Epithelial cell of prostate (primary cell): ENCODE measurements around the gene IGFLR1.

Source experiments
- DNase-seq: peaks from one replicate; pipeline ENCODE4 v3.0.0-alpha.2; 2011; ENCODE audit warnings: low read depth, low spot score
- H3K27ac ChIP-seq: fragments of 450-650 bp; 2 replicates; pipeline ENCODE4 v1.5.1; 2017; ENCODE audit warnings: mild to moderate bottlenecking

IGFLR1 gene

DNA sequence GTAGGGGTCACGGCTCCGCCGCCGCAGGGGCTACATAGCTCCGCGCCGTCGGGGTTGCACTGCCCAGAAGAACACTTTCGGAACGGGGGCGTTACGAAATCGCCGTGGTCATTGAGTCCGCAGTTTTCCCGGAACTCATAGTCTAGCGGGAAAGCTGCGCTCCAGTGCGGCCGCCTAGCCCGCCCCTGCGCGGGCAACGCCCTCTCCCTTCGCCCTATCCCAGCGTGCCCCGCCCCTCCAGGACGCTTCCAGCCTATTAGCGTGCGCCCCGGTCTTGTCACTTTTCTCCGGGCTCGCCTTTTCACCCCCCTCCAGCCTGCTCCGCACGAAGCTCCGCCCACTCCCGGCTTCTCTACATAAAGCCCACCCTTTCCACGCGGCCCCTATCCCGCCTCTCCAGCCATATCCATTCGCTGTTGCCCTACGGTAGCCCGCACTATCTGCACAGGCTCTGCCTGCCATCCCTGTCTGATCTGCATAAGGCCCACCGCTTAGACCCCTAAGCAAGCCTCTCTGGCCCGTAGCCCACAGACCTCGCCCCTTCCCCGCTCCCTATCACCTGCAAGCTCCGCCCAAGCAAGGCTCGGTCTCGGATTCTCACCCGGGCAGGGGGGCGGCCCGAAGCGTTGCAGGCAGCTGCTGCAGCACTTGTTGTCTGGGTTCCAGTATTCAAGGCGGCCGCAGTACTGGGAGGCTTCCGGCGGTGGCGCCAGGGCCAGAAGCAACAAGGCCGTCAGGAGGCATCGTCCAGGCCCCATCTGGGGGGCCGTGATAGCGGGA, 1.6 kb downstream of the IGFLR1 start:
- H3K27ac ChIP-seq: no peak overlapping the region
- DNase-seq: no peak

DNA sequence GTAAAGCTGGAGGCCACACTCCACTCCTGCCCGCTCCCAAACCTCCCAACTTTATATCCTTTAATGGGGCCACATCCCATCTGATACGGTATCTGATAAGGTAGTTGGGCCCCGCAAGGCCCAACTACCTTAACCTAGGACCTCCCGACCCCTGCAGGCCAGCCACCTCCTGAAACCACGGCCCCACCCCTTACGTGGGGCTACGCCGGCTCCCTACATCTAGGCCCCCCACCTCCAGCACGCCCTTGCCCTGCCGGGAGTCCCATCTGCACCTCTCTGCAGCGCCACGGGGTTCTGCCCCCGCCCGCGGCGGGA, 2.2 kb downstream of the IGFLR1 start:
- no peak overlapping the region for H3K27ac ChIP-seq
- no peak for DNase-seq

DNA sequence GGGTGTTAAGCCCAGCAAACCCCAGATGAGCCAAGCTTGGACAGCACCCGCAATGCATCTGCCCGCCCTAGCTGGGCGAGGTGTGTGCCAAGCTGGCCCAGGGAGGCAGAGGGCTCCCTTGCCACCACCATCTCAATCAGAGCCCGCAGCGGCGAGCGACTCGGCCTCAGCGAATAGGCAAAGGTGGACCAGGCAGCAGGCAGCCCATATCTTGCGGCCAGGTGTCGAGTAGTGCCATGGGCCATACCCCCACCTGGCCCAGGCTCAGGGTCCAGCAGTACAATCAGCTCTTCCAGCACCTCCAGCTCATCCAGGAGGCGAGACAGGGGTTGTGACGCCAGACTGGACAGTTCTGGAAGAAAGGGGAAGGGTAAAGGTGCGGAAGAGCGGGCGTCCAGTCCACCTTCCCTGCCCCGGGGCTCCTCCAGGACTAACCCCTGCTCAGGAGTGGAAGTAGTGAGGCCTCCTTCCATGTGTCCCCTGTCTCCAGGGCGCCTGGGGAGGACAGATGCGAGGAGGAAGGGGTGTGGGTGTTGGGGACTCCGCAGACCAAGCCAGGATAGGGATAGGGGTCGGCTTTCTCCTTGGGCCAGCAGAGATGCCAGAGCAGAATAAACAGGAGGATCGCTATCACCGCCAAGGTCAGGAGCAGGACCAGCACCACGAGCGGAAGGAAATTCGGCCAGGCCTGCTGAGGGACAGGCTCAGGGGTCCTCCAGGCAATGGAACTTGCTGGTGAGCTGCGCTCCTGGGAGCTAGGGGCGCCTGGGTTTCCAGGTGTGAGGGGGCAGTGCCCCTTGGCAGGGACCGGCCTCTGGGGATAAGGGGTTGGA, 2.8 kb downstream of the IGFLR1 start:
- no peak overlapping the region for H3K27ac ChIP-seq
- DNase-seq: no peak

DNA sequence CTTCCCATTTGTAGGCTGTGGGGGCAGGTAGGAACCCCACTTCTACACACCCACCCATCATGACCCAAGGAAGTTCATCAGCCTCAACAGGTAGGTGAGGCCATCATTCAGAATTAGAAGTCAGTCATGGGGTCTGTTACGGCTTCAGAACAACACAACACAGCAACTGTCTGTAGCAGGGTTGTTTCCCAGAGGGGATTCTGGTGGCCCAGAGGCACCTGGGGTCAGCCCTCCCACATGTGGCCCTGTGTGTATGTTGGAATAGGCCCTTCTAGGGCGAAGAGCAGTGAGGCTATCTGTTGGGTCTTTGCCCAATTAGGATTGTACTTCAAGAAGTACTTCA, 3.4 kb downstream of the IGFLR1 start:
- no peak overlapping the region for H3K27ac ChIP-seq
- no peak for DNase-seq

DNA sequence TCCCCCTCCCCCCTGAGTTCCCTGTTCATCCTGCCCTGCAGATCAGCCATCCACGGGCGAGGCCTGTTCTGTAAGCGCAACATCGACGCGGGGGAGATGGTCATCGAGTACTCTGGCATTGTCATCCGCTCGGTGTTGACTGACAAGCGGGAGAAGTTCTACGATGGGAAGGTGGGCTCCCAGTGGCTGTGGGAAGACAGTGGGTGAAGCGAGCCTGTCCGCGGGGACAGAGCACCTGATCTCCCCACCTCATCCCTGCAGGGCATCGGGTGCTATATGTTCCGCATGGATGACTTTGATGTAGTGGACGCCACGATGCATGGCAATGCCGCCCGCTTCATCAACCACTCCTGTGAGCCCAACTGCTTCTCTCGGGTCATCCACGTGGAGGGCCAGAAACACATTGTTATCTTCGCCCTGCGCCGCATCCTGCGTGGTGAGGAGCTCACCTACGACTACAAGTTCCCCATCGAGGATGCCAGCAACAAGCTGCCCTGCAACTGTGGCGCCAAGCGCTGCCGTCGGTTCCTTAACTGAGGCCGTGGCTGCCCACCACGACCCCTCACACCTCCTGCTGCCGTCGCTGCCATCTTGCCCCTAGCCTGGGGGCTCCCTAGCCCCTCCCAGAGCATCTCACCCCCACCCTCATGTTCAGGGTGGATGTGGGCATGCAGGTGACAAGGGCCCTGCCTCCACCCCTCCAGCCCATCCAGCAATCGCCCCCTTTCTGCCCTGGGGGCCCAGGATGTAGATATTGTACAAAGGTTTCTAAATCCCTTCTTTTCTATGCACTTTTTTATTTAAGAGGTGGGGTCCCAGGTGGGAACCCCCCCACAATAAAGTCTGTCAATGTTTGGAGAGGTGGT, 4.0 kb downstream of the IGFLR1 start:
- H3K27ac ChIP-seq: no peak overlapping the region

DNA sequence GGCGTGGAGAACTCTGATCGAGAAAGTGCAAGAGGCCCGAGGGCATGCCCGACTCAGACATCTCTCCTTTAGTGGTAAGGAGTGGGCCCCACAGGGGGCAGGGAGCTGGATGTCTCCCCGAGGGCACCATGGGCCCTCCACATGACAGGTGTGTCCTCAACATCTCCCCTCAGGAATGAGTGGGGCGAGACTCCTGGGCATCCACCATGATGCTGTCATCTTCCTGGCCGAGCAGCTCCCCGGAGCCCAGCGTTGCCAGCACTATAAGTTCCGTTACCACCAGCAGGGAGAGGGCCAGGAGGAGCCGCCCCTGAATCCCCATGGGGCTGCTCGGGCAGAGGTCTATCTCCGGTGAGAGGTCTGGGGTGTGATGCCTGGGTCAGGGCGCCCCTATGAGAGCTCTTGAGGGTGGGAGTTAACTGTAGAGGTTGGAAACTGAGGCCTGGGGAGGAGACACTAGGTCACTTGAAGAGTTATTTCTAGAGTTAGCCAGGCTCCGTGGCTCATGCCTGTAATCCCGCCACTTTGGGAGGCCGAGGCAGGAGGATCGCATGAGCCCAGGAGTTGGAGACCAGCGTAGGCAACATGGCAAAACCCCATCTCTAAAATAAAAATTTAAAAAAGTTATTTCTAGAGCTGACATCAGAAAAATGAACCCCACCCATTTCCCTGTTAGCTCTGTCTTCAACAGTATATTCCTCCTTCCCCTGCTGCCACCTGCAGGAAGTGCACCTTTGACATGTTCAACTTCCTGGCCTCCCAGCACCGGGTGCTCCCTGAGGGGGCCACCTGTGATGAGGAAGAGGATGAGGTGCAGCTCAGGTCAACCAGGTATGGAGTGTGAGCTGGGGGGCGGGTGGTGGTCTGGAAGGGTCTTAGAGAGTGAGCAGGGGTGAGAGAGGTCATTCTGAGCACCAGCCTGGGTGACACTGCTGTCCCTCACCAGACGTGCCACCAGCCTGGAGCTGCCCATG, 5.1 kb downstream of the IGFLR1 start:
- peak overlapping the region; percentile 17 for H3K27ac ChIP-seq
- DNase-seq: no peak

More for the DNA sequence above, 4.0 kb downstream of the IGFLR1 start:
- no peak for DNase-seq

DNA sequence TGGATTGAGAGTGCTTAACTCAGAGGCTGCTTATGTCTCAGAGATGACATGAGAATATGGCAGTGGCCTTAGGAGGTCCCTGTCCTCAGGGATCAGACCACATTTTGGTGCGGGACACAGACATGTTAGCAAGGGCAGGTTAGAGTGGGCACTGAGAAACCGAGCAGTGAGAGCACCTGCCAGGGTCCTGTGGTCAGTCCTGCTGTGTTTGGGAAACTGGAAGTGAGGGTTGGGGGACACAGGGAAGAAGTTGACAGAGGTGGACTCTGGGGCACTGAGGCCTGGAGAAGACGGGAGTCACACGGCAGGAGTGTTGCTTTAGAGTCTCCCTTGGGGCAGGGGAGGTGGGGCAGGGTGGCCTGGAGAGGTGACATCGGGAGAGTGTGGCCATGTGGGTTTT, 7.4 kb downstream of the IGFLR1 start:
- DNase-seq: no peak
- H3K27ac ChIP-seq: no peak overlapping the region

DNA sequence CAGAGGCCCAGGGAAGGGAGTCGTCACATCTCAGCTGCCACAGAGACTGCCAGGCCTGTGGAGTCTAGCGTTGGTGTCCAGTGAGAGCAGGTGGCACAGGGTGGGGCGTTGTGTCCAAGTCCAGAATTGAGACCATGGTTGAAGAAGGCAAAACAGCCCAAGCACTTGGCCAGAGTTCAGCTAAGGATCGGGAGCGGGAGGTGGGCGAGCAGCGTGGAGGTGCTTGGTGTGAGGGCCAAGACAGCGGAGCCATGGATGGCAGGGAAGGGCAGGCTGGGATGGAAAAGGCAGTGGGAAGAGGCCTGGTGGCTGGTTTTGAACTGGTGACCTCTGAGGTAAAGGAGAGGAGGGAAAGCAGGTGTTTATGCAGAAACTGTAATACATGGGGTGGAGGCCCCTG, 8.0 kb downstream of the IGFLR1 start:
- H3K27ac ChIP-seq: no peak overlapping the region
- DNase-seq: no peak

DNA sequence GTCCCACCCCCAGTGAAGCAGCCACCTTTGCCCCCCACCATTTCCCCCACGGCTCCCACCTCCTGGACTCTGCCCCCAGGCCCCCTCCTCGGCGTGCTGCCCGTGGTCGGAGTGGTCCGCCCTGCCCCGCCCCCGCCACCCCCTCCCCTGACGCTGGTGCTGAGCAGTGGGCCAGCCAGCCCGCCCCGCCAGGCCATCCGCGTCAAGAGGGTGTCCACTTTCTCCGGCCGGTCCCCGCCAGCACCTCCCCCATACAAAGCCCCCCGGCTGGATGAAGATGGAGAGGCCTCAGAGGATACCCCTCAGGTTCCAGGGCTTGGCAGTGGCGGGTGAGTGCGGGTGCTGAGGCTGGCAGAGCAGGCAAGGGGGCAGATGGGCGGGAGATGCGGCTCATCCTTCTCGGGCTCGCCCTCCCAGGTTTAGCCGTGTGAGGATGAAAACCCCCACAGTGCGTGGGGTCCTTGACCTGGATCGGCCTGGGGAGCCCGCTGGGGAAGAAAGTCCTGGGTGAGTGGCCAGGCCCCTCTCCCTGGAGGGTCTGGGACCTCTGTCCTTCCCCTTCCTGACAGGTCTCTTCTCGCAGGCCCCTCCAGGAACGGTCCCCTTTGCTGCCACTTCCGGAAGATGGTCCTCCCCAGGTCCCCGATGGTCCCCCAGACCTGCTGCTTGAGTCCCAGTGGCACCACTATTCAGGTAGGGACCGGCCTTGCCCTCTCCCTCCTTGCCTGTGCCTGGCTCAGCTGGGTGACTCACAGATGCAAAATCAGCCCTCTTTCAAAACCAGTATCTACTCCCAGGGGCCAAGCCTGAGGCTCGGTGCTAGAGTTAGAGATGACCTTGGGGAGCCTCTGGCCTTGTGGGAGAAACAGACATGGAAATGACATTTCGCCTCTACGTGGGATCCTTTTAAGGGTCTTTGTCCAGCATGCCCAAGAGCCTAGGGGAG, 8.8 kb downstream of the IGFLR1 start:
- H3K27ac ChIP-seq: no peak overlapping the region
- no peak for DNase-seq

DNA sequence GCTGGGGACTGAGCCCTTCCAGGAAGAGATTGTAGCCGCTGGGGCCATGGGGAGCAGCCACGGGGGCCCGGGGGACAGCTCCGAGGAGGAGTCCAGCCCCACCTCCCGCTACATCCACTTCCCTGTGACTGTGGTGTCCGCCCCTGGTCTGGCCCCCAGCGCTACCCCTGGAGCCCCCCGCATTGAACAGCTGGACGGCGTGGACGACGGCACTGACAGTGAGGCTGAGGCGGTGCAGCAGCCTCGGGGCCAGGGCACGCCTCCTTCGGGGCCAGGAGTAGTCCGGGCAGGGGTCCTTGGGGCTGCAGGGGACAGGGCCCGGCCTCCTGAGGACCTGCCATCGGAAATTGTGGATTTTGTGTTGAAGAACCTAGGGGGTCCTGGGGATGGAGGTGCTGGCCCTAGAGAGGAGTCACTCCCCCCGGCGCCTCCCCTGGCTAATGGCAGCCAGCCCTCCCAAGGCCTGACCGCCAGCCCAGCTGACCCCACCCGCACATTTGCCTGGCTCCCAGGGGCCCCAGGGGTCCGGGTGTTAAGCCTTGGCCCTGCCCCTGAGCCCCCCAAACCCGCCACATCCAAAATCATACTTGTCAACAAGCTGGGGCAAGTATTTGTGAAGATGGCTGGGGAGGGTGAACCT, 9.6 kb downstream of the IGFLR1 start:
- DNase-seq: no peak
- no peak overlapping the region for H3K27ac ChIP-seq

DNA sequence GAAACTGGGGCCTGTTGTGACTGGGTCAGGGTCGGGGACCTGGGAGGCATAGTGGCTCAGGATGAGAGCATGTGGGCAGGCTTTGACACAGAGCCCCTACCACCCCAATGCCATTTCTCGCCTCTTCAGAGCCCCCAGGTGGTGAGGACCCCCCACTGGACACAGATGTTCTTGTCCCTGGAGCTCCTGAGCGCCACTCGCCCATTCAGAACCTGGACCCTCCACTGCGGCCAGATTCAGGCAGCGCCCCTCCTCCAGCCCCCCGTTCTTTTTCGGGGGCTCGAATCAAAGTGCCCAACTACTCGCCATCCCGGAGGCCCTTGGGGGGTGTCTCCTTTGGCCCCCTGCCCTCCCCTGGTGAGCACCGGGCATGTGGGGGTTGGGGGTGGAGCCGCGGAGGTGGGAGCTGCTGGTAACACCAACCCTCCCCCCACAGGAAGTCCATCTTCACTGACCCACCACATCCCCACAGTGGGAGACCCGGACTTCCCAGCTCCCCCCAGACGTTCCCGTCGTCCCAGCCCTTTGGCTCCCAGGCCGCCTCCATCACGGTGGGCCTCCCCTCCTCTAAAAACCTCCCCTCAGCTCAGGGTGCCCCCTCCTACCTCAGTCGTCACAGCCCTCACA, 10.4 kb downstream of the IGFLR1 start:
- no peak overlapping the region for H3K27ac ChIP-seq

DNA sequence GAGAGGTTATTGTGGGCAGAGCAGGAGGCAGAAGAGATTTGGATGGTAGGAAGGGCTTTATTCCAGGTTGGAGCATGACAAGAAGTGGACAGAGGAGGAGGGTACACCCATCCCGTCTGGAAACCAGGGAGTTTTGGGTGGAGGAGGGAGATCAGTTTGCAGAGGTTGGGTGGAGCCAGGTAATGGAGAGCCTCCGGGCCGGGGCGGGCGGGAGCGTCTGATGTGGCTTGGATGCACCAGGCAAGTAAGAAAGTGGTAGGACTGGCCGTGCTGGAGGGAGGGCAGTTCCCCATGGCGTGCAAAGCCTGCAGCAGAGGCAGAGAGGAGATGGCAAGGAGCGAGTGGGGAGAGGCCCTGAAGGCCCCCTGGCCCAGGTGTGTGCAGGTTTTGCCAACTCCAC, 10.9 kb downstream of the IGFLR1 start:
- DNase-seq: no peak

More for the DNA sequence above, 10.4 kb downstream of the IGFLR1 start:
- no peak for DNase-seq

DNA sequence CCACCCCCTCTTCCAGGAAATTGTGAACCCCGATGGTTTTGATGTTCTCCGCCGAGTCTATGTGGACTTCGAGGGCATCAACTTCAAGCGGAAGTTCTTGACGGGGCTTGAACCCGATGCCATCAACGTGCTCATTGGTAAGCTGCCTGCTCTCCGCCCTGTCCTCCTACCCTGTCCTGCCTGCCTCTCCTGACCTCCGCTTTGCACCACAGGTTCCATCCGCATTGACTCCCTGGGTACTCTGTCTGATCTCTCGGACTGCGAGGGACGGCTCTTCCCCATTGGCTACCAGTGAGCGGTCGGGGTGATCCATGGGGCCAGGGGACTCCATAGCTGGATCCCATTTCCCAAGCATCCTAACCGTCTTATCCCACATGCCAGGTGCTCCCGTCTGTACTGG, 11.9 kb downstream of the IGFLR1 start:
- DNase-seq: no peak
- H3K27ac ChIP-seq: no peak overlapping the region

More for the DNA sequence above, 10.9 kb downstream of the IGFLR1 start:
- no peak overlapping the region for H3K27ac ChIP-seq

DNA sequence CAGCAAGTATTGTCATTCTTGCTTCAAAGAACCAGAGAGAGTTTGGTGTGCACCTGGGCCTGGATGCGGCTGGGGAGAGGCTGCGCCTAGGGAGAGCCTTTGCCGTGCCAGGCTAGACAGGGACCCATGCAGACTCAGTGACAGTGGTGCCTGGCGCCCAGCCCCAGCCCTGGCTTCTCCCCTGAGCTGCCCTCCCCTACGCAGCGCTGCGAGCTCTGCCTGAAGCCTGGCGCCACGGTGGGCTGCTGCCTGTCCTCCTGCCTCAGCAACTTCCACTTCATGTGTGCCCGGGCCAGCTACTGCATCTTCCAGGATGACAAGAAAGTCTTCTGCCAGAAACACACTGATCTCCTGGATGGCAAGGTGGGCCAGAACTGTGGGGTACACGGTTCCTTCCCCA, 12.5 kb downstream of the IGFLR1 start:
- no peak for DNase-seq
- H3K27ac ChIP-seq: no peak overlapping the region

DNA sequence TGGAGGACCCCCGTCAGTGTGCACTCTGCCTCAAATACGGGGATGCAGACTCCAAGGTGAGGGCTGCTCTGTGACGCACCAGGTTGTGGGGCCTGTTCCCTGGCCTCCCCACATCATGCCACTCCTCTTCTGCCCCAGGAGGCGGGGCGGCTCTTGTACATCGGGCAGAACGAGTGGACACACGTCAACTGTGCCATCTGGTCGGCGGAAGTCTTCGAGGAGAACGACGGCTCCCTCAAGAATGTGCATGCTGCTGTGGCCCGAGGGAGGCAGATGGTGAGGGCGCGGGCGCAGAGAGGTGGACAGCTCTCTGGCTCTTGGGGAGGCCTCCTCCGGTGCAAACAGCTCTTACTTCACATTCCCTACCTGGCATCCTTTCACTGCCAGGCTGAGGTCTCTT, 13.2 kb downstream of the IGFLR1 start:
- no peak for DNase-seq
- H3K27ac ChIP-seq: no peak overlapping the region

DNA sequence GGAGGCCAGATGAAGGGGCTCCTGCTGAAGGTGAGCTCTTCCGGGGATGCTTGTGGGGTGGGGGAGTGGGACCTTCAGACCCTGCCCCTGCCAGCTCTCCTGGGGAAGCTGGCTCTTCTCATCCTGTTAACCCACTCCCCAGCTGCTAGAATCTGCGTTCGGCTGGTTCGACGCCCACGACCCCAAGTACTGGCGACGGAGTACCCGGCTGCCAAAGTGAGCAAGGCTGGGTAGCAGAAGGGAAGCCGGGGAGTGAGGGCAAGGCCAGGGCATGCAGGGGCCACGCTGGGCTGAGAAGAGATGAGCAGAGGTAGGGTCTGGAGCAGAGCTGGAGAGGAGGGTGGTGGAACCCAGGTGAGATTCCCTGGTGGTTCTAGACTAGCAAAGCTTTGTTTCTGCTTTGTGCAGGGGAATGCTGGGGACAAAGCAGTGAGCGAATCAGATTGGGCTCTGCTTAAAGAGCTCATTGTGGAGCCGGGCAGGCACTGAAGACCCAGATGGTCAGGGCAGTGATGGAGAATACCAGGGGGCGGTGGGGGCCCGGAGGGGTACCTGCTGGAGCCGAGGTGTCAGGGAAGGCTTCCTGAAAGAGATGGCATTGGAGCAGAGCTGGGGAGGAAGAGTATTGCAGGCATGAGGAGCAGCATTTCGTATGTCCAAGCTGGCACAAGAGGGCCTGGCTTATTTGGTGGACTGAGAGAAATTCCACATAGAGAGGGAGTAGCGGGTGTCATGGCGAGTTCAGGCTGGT, 14.1 kb downstream of the IGFLR1 start:
- DNase-seq: no peak
- H3K27ac ChIP-seq: no peak overlapping the region
